M059J (cell line): ENCODE measurements around the gene TMEM40. TPM values are rescaled to one million over a fixed set of nuclear protein-coding genes. Genes with fewer than 3 reads are reported as not detected.

Experiments
- total RNA-seq: library from RNA; depleted of rRNA; stranded (reverse); fragments of >200 nt; shearing (Covaris generic); gene quantifications from 2 replicates; pipeline ENCODE4 v1.2.3, GENCODE V29; 2014; rRNA removed

Gene TMEM40
- total RNA-seq, 1 experiment from 2014 or later = 0.74 TPM

Other genes starting within 250 kb of the TMEM40 start
- gene MKRN2OS, start 213.8 kb downstream of the TMEM40 start, total RNA-seq = not detected in 2 replicates
- 33.5 and 36.8 TPM in 2 replicates for gene MKRN2, start 202.2 kb downstream of the TMEM40 start, total RNA-seq
- gene RAF1, start 95.1 kb downstream of the TMEM40 start, total RNA-seq = 78.0 and 106 TPM in 2 replicates
- gene CAND2, start 37.4 kb upstream of the TMEM40 start, total RNA-seq = 1.5 and 4.0 TPM in 2 replicates
- gene RPL32, start 82.3 kb upstream of the TMEM40 start, total RNA-seq = 490 and 706 TPM in 2 replicates